IPS-18c (cell line): ENCODE measurements around the gene PBX3.

Experiments used
- H3K4me3 ChIP-seq: 2 replicates; pipeline ENCODE4 v1.7.0; 2013; ENCODE audit warnings: low read depth, mild to moderate bottlenecking, low read length, moderate library complexity; ENCODE audit not compliant: insufficient read depth
- H3K9me3 ChIP-seq: one replicate; pipeline ENCODE4 v1.6.1; 2013; ENCODE audit warnings: mild to moderate bottlenecking, low read length, moderate library complexity; ENCODE audit not compliant: control insufficient read depth, insufficient read depth

Gene PBX3

DNA sequence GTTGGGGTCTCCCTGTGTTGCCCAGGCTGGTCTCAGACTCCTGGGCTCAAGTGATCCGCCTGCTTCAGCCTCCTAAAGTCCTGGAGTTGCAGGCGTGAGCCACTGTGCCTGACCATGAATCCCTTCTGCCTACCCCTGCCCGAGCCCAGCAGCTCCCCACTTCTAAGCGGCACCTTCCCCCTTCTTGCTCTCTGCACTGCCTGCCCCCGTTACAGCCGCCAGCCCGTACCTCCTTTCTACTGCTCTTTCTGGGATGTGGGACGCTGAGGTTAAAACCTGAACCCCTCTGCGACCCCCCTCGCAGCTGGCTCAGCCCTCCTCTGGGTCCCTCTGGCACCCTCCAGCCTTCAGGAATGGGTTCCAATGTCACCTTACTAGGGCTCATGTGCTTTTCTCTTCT is 249.6 kb downstream of the PBX3 start:
- H3K4me3 ChIP-seq = no peak overlapping the region
- H3K9me3 ChIP-seq = no peaks in the 10 kb centered on the region

DNA sequence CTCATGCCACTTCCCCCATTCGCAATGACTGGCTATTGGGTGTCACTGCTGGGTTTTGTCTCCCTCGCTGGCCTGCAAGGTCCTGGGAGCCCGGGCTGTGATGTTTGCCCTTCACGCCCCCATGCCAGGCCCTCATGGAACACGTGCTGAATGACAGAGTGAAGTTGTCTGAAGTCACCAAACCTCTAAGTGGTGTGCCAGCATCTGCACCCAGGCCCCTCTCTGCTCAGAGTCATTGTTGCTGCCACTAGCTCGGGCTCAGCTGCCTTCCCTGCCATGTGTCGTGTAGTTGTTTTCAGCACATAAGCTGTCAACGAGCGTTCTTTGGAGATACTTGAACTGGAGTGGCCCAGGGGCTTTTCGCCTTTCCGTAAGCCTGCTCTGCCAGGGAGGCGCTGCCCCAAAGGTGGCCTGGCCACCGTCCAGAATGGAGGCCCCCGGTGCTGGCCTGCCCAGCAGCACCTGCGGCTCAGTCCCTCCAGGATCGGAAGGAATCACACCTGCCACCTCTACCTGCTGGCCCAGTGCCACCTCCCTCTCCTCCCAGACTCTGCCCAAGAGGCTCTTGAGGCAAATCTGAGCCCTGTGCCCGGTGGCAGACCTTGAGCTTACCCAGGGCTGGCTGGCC is 250.1 kb downstream of the PBX3 start:
- Histone ChIP-seq H3K4me3 (no peak overlapping the region), H3K9me3 (no peaks in the 10 kb centered on the region)

DNA sequence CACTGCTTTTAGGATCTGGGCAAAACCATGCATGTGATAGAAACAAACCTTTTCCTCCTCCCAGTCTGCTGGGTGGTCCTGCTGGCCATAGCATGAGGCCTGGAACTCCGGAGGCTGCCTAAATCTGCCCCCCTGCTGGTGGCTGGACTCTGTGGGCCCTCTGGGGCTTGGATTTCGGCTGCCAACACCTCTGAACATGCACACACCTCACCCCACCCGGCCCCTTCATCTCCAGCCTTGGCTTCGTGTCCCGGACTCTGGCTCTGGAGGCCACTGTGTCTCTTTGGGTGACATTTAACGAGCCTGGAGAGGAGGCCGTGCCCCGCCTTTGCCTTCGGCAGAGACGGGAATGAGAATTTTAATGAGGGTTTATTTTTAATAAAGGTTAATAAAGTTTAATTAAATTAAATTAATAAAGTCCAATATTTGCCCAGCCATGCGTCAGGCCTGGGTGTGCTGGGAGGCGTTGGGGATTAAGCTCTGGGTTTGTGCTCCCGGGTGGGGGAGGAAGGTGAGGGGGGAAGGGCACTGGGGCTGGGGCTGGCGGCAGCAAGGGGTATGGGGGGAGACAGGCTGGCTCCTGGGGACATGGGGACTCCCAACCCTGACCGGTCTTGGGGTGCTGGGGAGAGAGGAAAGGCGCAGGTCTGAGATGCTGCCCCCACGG is 251.8 kb downstream of the PBX3 start:
- Histone ChIP-seq H3K4me3 (no peak overlapping the region), H3K9me3 (no peaks in the 10 kb centered on the region)

DNA sequence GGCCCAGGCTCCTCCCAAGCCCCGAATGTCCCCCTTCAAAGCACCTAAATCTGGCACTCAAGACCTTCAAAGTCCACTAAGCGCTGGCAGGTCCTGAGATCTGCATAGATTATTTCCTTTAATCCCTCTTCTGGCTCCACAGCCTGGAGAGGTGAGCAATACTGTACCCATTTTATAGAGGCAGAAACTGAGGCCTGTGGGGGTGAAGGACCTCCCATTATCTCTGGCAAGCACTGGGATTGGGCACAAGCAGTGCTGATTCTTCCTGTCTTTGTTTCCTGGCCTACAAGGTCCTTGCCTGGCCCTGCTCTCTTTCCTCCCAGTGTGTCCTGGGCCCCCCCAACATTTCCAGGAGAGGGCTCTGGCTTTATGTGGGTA is 252.3 kb downstream of the PBX3 start:
- Histone ChIP-seq H3K9me3 (no peaks in the 10 kb centered on the region), H3K4me3 (no peak overlapping the region)

DNA sequence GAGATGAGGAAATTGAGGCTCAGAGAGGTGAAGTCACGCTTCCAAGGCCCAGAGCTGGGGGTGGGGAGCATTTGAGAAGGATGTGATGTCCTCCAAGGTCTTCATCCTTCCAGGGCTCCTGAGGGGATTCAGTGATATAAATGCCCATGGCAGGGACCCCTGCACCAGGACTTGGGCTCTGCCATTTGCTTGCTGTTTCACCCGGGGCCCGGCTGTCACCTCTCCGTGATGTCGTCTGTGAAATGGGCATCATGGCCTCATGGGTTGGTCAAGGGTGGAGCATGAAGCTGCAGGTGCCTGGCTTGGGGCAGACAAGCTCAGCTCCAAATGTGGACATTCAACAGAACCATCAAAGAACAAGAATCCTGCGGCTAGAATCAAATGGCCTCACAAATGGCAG is 253.1 kb downstream of the PBX3 start:
- Histone ChIP-seq H3K9me3 (no peaks in the 10 kb centered on the region), H3K4me3 (no peak overlapping the region)

DNA sequence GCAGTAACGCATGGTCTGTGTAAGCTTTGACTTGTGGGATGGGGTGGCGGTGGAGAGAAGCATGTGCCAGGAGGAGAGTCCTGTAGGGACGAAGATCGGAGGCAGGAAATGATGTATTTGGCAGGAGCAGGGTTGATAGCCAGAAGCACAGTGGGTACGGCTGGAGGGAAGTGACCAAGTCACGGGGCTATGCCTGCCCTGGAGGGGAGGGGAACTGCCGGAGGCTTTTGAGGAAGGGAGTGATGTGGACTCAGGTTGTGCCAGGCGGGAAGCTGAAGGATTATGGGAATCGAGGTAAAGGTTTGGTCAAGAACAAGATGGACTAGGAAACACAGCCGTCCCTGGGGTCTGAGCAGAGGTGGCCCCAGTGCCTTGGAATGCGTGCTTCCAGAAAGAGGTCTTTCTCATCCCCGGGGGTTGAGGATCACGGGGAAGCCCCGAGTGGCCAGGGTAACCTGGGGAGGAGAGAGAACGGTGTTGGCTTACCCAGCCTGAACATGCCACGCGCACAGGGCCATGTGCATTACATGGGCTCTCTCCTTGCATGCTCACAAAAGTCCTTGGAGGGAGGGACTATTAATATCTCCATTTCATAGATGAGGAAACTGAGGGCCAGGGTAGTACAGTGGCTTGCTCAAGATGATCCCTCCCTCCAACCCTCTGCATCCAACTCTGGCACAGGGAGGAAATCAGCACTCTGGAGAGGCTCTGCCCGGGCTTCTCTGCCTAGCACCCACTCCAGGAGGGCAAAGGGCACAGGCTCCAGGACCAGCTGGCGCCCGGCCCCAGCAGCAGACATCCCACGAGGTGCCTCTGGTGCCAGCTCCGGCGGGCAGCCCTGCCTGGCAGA is 253.8 kb downstream of the PBX3 start:
- Histone ChIP-seq H3K9me3 (no peaks in the 10 kb centered on the region), H3K4me3 (no peak overlapping the region)

DNA sequence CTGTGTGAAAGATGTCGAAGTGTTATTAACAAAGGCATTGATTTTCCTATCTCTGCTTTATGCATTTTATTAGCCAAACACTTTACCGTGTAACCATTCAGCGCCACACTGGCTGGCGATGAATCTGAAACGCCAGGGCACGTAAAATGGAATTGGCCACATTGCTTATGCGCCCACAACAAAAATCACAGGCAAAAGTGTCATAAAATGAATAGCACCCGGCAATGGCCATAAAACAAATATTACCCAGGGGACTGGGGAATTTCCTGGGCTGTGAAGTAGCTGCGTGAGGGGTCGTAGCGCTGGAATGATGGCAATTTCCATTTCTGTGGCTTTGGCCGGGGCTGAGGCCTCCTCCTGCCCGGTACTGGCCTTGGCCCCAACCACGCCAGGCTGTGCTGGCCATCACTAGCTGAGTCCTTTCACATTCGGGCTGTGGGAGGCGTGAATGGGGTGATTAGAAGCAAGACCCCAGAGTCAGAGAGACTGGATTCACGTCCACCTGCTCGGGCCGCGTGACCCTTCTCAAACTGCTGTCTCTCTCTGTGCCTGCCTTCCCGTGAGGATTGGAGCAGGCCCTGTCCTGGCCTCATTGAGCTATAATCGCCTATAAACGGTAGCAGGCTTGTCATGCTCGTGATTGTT is 254.5 kb downstream of the PBX3 start:
- H3K4me3 ChIP-seq = no peak overlapping the region

DNA sequence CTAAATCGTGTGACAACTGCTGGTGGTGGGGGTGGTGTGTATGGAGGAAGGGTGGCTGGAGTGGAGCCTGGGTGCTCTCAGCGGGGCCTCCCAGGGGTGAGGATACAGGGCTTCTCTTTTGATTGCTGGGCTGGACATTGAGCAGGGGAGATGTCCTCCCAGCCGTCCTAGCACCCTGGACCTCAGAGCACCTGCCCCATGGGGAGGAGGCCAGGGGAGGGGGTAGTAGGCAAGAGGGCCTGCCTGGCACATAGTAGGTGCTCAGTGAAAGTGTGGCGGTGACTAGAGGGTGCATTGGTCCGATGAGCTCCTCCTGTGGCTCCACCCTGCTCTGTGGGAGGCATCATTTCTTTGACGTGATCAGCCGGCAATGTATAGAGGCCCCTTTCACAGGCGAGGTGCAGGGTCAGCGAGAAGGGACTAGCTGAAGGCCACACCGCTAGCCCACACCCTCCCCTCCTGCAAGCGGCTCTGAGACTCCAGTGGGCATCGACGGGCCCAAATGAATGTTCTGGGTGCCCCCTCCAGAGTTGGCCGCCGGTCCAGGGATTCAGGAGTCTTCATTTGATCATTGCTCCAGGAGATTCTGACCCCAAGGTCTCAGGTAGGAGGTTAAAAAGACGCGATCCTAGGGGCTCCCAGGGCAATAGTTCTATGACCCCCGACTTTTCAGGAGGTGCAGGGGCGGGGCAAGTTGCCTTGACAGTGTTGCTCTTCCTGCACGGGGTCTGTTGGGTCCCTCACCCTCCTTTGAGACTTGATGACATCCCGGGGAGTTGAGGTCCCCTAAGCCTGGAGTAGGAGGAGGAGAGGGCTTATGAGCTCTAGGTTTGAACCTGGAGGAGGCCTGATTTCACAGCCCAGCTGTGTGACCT is 255.5 kb downstream of the PBX3 start:
- H3K9me3 ChIP-seq = no peaks in the 10 kb centered on the region
- H3K4me3 ChIP-seq = no peak overlapping the region

More for the DNA sequence above, 254.5 kb downstream of the PBX3 start:
- no peaks in the 10 kb centered on the region for H3K9me3 ChIP-seq

DNA sequence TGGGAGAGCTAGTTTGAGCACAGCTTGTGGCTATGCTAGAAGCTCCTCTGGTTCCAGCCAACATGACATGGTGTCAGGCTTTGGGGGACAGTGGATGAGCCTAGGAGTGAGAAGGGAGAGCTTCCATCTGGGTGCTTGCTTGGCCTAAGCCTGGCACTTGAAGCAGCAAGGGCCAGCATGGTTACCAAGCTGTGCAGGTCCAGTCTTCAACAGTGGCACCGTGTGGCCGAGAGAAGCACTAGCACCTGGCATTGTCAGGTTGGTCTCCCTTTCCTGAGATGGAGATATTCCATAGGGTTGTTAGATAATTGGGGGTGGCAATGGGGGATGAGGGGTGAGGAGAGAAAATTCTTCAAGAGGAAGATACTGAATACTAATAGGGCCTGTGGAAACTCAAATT is 261.9 kb downstream of the PBX3 start:
- Histone ChIP-seq H3K4me3 (no peak overlapping the region; the same call in 1 of the 2 replicates), H3K9me3 (peaks cover 7% of the 10 kb centered on the region)

DNA sequence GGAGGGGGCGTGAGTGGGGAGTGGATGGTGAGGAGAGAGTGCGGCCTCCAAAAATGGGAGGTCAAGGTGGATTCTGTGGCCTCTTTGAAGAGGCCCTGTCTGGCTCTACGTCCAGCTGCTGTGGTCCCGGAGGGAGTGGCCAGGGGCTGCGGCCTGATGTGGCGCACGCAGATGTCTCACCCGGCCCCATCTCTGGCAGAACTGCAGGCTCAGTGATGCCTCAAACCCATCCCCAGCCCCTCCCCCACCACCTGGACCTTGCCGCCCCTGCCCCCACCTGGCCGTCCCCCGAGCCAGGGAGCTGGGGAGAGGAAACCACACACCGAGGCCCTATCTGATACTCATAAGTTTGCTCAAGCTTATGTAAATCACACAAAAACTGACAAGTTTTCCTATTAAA is 267.6 kb downstream of the PBX3 start:
- Histone ChIP-seq H3K9me3 (no peaks in the 10 kb centered on the region), H3K4me3 (no peak overlapping the region)

DNA sequence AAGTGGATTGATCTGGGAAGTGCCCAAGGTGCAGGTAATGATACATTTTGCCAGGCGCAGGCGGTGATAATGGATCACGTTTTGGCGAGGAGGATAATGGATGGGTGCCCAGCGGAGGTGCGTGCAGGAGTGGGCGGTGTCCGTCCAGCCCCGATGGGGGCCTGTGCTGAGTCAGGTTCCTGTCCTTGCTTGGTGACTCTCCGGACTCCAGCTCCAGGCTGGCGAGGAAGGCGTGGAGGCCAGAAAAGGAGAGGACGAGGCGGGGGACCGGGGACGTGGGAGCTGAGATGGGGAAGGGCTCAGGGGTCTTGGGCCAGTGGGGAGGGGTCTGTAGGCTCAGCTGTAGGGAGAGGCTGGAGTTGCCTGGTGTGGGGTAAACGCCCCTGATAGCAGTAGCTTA is 268.3 kb downstream of the PBX3 start:
- H3K9me3 ChIP-seq = no peaks in the 10 kb centered on the region
- no peak overlapping the region for H3K4me3 ChIP-seq

DNA sequence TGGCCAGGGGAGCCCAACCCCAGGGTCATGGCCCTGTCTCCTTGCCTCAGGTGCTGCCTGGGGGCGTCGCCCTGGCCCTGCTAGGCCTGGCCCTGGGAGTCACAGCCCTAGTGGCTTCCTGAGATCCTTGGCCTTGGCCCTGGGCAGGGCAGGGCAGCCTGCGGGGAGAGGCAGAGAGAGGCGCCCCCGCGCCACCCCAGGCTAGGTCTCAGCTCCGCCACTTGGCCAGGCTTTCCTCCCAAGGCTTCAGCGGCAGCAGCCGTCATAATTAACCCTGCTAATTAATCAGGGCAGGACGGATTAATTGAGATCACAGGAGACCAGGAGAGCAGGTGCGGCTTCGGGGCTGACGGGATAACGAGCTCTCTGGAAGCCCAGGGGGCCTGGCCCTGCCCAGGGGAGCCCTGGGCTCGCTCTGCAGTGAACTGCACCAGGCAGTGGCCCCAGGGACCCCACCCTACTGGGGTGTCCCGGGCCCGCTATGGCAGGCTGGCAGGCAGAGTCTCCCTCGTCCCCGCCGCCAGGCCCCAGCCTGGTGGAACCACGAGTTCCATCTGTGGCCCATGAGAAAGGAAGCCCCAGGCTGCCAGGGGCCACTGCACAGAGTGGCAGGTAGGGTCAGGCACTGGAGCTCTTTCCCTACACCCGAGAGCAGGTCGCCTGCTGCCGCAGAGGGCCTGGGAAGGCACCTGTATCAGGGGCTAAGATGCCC is 269.6 kb downstream of the PBX3 start:
- Histone ChIP-seq H3K4me3 (no peak overlapping the region), H3K9me3 (no peaks in the 10 kb centered on the region)
